ENCODE measurements around the gene PPIH. TPM values are rescaled to one million over a fixed set of nuclear protein-coding genes. Genes with fewer than 3 reads are reported as not detected.

PPIH gene
- total and polyA plus RNA-seq, 2 of the 13 experiments (the other 11 are each of a cell fraction or from before 2014, with no cell fraction given) = 29.9 to 72.6 TPM

DNA sequence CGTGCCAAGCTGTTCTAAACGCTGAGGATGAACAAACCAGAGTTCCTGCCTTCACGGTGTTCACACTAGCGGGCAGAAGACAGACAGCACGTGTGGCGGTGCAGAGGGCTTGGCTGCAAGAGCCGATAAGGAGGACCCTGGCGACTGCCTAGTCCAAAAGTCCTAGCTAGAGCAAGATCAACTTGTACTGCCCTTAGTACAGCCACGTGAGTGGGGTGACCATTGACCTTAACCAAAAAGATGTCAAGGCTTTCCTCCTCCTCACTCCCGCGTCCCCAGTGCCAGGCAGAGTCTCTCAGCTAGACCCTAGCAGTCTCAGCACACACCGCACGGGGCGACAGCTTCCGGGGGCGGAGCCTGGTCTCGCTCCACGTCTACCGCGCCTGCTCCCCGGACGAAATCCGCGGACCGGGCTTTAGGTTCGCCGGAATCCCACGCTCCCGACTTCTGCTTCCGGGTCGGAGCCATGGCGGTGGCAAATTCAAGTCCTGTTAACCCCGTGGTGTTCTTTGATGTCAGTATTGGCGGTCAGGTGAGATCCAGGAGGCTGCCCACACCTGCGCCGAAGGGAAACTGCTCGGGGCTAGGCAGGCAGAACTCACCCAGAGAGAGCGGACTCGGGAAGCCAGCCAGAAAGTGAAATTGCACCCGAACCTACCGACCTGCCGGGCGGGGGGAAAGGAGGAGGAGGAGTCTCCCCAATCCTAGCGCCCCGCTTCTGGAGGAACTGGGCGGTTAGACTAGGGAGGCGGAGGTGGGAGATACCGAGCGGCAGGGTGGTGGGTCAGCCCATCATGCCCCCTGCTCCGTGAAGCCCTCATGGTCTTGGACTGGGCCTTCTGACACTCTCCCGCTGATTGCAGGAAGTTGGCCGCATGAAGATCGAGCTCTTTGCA lies at the start of gene PPIH (continued):
- TF ChIP-seq ZNF180 (CRISPR knock-in tag; IDR thresholded peaks at IDR 0.05; ENCODE audit: borderline replicate concordance, low read depth) (no peak), MTA1 (CRISPR knock-in tag; IDR thresholded peaks at IDR 0.05; ENCODE audit: borderline replicate concordance) (no peak), FOXA3 (CRISPR knock-in tag; IDR thresholded peaks at IDR 0.05) (peak; percentile 43; the same call in 1 of the 2 replicates), ZNF883 (CRISPR knock-in tag; IDR thresholded peaks at IDR 0.05; ENCODE audit: not compliant biosample characterization) (no peak), PITX1 (CRISPR knock-in tag; IDR thresholded peaks at IDR 0.05) (peak; percentile 76; the same call in 1 of the 2 replicates), HMGA1 (CRISPR knock-in tag; conservative IDR thresholded peaks at IDR 0.05) (no peak), MXD1 (CRISPR knock-in tag; IDR thresholded peaks at IDR 0.05) (peak; percentile 69; the same call in 1 of the 2 replicates), NFIC (IDR thresholded peaks at IDR 0.05; ENCODE audit: low read length) (peak; percentile 19; the same call in 1 of the 2 replicates), CCDC6 (CRISPR knock-in tag; IDR thresholded peaks at IDR 0.05) (0 out of 2 replicates have a peak, but pooled peaks have one; percentile 77), TP53 (CRISPR knock-in tag; conservative IDR thresholded peaks at IDR 0.05) (no peak)
- TF ChIP-seq, protein P1, sequence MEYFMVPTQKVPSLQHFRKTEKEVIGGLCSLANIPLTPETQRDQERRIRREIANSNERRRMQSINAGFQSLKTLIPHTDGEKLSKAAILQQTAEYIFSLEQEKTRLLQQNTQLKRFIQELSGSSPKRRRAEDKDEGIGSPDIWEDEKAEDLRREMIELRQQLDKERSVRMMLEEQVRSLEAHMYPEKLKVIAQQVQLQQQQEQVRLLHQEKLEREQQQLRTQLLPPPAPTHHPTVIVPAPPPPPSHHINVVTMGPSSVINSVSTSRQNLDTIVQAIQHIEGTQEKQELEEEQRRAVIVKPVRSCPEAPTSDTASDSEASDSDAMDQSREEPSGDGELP (IDR thresholded peaks at IDR 0.05; ENCODE audit: borderline replicate concordance, low read depth) = peak; percentile 49; the same call in 1 of the 2 replicates
- TF ChIP-seq, protein P2, sequence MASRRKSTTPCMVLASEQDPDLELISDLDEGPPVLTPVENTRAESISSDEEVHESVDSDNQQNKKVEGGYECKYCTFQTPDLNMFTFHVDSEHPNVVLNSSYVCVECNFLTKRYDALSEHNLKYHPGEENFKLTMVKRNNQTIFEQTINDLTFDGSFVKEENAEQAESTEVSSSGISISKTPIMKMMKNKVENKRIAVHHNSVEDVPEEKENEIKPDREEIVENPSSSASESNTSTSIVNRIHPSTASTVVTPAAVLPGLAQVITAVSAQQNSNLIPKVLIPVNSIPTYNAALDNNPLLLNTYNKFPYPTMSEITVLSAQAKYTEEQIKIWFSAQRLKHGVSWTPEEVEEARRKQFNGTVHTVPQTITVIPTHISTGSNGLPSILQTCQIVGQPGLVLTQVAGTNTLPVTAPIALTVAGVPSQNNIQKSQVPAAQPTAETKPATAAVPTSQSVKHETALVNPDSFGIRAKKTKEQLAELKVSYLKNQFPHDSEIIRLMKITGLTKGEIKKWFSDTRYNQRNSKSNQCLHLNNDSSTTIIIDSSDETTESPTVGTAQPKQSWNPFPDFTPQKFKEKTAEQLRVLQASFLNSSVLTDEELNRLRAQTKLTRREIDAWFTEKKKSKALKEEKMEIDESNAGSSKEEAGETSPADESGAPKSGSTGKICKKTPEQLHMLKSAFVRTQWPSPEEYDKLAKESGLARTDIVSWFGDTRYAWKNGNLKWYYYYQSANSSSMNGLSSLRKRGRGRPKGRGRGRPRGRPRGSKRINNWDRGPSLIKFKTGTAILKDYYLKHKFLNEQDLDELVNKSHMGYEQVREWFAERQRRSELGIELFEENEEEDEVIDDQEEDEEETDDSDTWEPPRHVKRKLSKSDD (CRISPR knock-in tag; IDR thresholded peaks at IDR 0.05; ENCODE audit: low read depth) = peak; percentile 85
- TF ChIP-seq, protein P3, sequence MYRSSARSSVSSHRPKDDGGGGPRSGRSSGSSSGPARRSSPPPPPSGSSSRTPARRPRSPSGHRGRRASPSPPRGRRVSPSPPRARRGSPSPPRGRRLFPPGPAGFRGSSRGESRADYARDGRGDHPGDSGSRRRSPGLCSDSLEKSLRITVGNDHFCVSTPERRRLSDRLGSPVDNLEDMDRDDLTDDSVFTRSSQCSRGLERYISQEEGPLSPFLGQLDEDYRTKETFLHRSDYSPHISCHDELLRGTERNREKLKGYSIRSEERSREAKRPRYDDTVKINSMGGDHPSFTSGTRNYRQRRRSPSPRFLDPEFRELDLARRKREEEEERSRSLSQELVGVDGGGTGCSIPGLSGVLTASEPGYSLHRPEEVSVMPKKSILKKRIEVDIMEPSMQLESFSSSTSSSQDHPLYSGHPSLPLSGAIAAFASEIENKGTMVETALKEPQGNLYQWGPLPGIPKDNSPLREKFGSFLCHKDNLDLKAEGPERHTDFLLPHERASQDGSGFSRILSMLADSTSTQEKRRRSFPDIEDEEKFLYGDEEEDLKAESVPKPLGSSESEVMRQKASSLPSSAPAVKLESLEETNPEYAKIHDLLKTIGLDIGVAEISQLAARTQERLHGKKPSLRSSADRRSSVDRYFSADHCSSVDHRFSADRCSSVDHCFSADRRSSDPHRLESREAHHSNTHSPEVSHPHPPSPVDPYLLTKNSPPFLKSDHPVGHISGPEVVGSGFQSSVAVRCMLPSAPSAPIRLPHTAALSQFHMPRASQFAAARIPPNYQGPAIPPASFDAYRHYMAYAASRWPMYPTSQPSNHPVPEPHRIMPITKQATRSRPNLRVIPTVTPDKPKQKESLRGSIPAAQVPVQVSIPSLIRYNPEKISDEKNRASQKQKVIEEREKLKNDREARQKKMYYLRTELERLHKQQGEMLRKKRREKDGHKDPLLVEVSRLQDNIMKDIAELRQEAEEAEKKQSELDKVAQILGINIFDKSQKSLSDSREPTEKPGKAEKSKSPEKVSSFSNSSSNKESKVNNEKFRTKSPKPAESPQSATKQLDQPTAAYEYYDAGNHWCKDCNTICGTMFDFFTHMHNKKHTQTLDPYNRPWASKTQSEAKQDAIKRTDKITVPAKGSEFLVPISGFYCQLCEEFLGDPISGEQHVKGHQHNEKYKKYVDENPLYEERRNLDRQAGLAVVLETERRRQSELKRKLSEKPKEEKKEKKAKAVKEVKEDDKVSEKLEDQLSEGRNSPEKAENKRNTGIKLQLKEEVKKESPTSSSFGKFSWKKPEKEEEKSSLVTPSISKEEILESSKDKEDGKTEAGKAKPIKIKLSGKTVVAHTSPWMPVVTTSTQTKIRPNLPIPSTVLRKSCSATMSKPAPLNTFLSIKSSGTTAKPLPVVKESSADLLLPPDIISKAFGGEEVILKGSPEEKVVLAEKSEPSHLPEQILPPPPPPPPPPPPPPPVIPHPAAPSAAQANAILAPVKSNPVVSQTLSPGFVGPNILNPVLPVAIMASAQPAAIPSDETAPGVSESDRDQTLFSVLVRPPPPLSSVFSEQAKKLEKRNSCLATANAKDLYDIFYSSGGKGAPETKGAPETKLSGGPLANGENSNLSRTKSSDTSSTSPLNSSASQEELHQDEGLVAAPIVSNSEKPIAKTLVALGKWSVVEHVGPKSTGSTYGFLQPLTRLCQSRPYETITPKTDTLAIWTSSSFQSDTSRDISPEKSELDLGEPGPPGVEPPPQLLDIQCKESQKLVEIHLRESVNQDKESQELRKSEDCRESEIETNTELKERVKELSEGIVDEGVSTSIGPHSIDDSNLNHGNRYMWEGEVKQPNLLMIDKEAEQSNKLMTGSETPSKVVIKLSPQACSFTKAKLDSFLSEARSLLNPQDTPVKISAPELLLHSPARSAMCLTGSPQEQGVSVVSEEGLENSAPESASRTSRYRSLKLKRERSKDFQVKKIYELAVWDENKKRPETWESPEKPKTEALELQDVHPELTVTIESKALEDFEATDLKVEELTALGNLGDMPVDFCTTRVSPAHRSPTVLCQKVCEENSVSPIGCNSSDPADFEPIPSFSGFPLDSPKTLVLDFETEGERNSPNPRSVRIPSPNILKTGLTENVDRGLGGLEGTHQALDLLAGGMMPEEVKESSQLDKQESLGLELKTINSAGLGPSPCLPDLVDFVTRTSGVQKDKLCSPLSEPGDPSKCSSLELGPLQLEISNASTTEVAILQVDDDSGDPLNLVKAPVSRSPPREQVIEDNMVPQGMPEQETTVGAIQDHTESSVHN (CRISPR knock-in tag; IDR thresholded peaks at IDR 0.05) = no peak
